SU-DHL-6 (cell line): ENCODE data around the gene AP1B1.
"Not testable (repeated sequence)": the region's sequence is repeated elsewhere in the genome, so short reads cannot be mapped to it uniquely, and the experiment has no call there.

Experiments used
- H2AFZ ChIP-seq: fragments of 200-600 bp; sonication (generic); 2 replicates; pipeline ENCODE4 v1.6.1; 2014; ENCODE audit warnings: low read depth, mild to moderate bottlenecking, moderate library complexity, mixed read lengths, antibody characterized with exemption, low read length; ENCODE audit not compliant: severe bottlenecking
- H3F3A ChIP-seq: fragments of 200-600 bp; shearing (Covaris generic); 2 replicates; pipeline ENCODE4 v1.6.0; 2016; ENCODE audit warnings: antibody characterized with exemption, mild to moderate bottlenecking; ENCODE audit not compliant: insufficient read depth
- H3K27ac ChIP-seq: fragments of 200-600 bp; sonication (generic); 2 replicates; pipeline ENCODE4 v1.5.1; 2016; ENCODE audit warnings: low read depth, mild to moderate bottlenecking, low read length, moderate library complexity, mixed read lengths
- H3K27me3 ChIP-seq: fragments of 200-600 bp; sonication (generic), shearing (Covaris generic); 2 replicates; pipeline ENCODE4 v1.6.0; 2014; ENCODE audit warnings: mild to moderate bottlenecking, low read length
- H3K36me3 ChIP-seq: fragments of 200-600 bp; sonication (generic); 2 replicates; pipeline ENCODE4 v1.6.1; 2014; ENCODE audit warnings: mild to moderate bottlenecking, low read length, mixed read lengths
- H3K4me2 ChIP-seq: fragments of 300-600, 200-600 bp; shearing (Covaris generic), sonication (generic); 2 replicates; pipeline ENCODE4 v1.6.0; 2014; ENCODE audit warnings: low read length, low read depth, mild to moderate bottlenecking; ENCODE audit not compliant: poor library complexity, severe bottlenecking
- H3K4me3 ChIP-seq: fragments of 200-600 bp; sonication (generic); 2 replicates; pipeline ENCODE4 v1.5.1; 2014; ENCODE audit warnings: antibody characterized with exemption, low read length, mild to moderate bottlenecking, mixed read lengths; ENCODE audit not compliant: insufficient read depth, poor library complexity, severe bottlenecking
- H3K79me2 ChIP-seq: fragments of 200-600 bp; sonication (generic); 2 replicates; pipeline ENCODE4 v1.6.1; 2014; ENCODE audit warnings: mild to moderate bottlenecking, low read length, moderate library complexity; ENCODE audit not compliant: insufficient read depth
- H3K9ac ChIP-seq: fragments of 200-600 bp; sonication (generic); 2 replicates; pipeline ENCODE4 v1.7.0; 2014; ENCODE audit warnings: mild to moderate bottlenecking, low read length
- H3K9me2 ChIP-seq: fragments of 200-600 bp; sonication (generic); replicated peaks from 2 replicates; pipeline ENCODE4 v1.6.1; 2014; ENCODE audit warnings: low read length; ENCODE audit not compliant: insufficient read depth
- H3K9me3 ChIP-seq: fragments of 200-600 bp; sonication (generic); 2 replicates; pipeline ENCODE4 v1.6.1; 2014; ENCODE audit warnings: low read length, mixed read lengths; ENCODE audit not compliant: insufficient read depth
- H4K20me1 ChIP-seq: fragments of 200-600 bp; sonication (generic); 2 replicates; pipeline ENCODE4 v1.6.1; 2014; ENCODE audit warnings: low read depth, mild to moderate bottlenecking, antibody characterized with exemption, low read length, moderate library complexity, mixed read lengths
- CTCF ChIP-seq: fragments of 200-600 bp; sonication (generic); IDR thresholded peaks from one replicate; pipeline ENCODE4 v1.5.1; 2017; ENCODE audit warnings: antibody characterized with exemption, mild to moderate bottlenecking, low read length, moderate library complexity; ENCODE audit not compliant: insufficient read depth, poor library complexity, severe bottlenecking
- EZH2phosphoT487 ChIP-seq: fragments of 200-600 bp; sonication (generic), shearing (Covaris generic); conservative IDR thresholded peaks from 2 replicates; pipeline ENCODE4 v1.6.1; 2018; ENCODE audit warnings: mild to moderate bottlenecking, antibody characterized with exemption, low read length, moderate library complexity, mixed read lengths

The AP1B1 gene

GRCh38 chr22:29374401-29374800, 14.0 kb downstream of the AP1B1 start:
- Histone ChIP-seq H3K9ac (no peak overlapping the region), H3K9me2 (no peaks in the 10 kb centered on the region), H3F3A (no peaks in the 10 kb centered on the region), H3K79me2 (peaks cover 34% of the 10 kb centered on the region), H3K4me2 (no peak overlapping the region), H3K4me3 (no peak overlapping the region), H3K27me3 (no peaks in the 10 kb centered on the region), H4K20me1 (no peaks in the 10 kb centered on the region), H3K36me3 (peaks cover 4% of the 10 kb centered on the region; the same call in 1 of the 2 replicates), H3K9me3 (no peaks in the 10 kb centered on the region), H3K27ac (no peak overlapping the region), H2AFZ (no peak overlapping the region)
- TF ChIP-seq EZH2phosphoT487: no peak
- TF ChIP-seq CTCF: no peak

- H3K27me3 ChIP-seq: no peaks in the 10 kb centered on the region
- no peak overlapping the region for H2AFZ ChIP-seq
- no peak overlapping the region for H3K4me3 ChIP-seq
- no peaks in the 10 kb centered on the region for H3K9me2 ChIP-seq
- H3K36me3 ChIP-seq: 0 out of 2 replicates have a peak, but pooled peaks cover 2% of the 10 kb centered on the region
- no peaks in the 10 kb centered on the region for H3K9me3 ChIP-seq
- no peaks in the 10 kb centered on the region for H4K20me1 ChIP-seq
- TF ChIP-seq CTCF (no peak), EZH2phosphoT487 (no peak)
- no peaks in the 10 kb centered on the region for H3F3A ChIP-seq
- H3K9ac ChIP-seq: no peak overlapping the region
- H3K27ac ChIP-seq: no peak overlapping the region
- no peak overlapping the region for H3K4me2 ChIP-seq
- H3K79me2 ChIP-seq: peaks cover 31% of the 10 kb centered on the region
Observed at GRCh38 chr22:29370537-29370936, 17.8 kb downstream of the AP1B1 start.

GRCh38 chr22:29369460-29369859, 18.9 kb downstream of the AP1B1 start:
- peaks cover 21% of the 10 kb centered on the region for H3K79me2 ChIP-seq
- no peak overlapping the region for H2AFZ ChIP-seq
- TF ChIP-seq CTCF: no peak
- no peak for TF ChIP-seq EZH2phosphoT487
- H3K9me2 ChIP-seq: no peaks in the 10 kb centered on the region
- H3K4me3 ChIP-seq: no peak overlapping the region
- H3K27me3 ChIP-seq: no peaks in the 10 kb centered on the region
- H3F3A ChIP-seq: no peaks in the 10 kb centered on the region
- H3K9ac ChIP-seq: no peak overlapping the region
- H3K4me2 ChIP-seq: no peak overlapping the region
- H3K9me3 ChIP-seq: no peaks in the 10 kb centered on the region
- no peaks in the 10 kb centered on the region for H4K20me1 ChIP-seq
- H3K36me3 ChIP-seq: 0 out of 2 replicates have a peak, but pooled peaks cover 2% of the 10 kb centered on the region
- no peak overlapping the region for H3K27ac ChIP-seq

GRCh38 chr22:29359469-29359868, 28.9 kb downstream of the AP1B1 start:
- Histone ChIP-seq H3K4me2 (no peak overlapping the region), H3F3A (peaks cover 7% of the 10 kb centered on the region), H3K9ac (no peak overlapping the region), H3K36me3 (peaks cover 1% of the 10 kb centered on the region; the same call in 1 of the 2 replicates), H2AFZ (no peak overlapping the region), H3K27ac (no peak overlapping the region), H3K79me2 (no peaks in the 10 kb centered on the region), H3K9me2 (no peaks in the 10 kb centered on the region), H3K9me3 (no peaks in the 10 kb centered on the region), H4K20me1 (no peaks in the 10 kb centered on the region), H3K27me3 (no peaks in the 10 kb centered on the region), H3K4me3 (no peak overlapping the region)
- TF ChIP-seq EZH2phosphoT487: no peak
- peak; percentile 15 for TF ChIP-seq CTCF

GRCh38 chr22:29357193-29357890, 31.0 kb downstream of the AP1B1 start:
- H3K36me3 ChIP-seq, H4K20me1 ChIP-seq, H3K9me3 ChIP-seq, H3K4me3 ChIP-seq, H3K27ac ChIP-seq, H3K9me2 ChIP-seq, H3F3A ChIP-seq, H3K4me2 ChIP-seq, H3K27me3 ChIP-seq, H3K9ac ChIP-seq, H2AFZ ChIP-seq, H3K79me2 ChIP-seq: not testable (repeated sequence)
